Measurements from ENCODE around the gene RTN3. TPM values are rescaled to one million over a fixed set of nuclear protein-coding genes. Genes with fewer than 3 reads are reported as not detected.
"Not testable (repeated sequence)": the region's sequence is repeated elsewhere in the genome, so short reads cannot be mapped to it uniquely, and the experiment has no call there.

Gene RTN3
- total and polyA plus RNA-seq, 4 donors, result 82.1 to 102 (median 92.6) TPM

DNA sequence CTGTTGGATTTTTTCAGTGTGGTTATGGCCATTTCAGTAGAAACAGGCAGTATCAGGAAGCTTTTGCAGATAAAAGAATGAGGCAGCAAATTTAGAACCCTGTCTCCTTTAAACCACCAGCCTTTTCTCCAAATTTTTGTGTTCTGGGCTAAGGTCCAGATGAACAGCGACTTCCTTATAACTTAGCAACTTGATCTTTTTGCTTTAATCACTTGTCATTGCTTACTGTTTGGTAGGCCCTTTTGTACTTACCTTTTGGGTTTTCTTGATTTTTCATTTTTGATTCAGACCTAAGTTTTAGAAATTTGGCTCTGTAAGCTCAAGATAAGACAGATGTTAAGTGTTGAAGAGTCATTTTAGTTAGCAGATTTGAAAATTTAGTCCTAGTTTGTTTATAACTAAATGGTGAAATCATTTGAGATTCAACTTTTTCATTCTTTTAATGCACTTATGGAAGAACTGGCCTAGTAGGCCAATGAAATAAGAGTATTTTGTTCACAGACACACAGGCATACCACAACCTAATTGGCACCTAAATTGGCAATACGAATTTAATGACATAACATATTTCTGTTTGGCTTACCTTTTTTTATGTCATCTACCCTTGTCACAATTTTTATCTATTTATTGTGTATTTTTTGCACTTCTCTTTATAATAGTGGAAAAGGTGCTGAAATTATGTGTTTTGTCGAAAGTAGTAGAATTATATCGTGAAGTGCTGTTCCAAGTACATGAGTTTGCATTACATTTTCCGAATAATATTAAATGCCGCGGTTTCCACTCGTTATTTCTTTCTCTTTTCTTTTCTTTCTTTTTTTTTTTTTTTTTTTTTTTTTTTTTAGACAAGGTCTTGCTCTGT lies 2.1 kb downstream of the RTN3 start:
- H3K4me1 ChIP-seq (ENCODE audit: control insufficient read depth in 5 of 5, insufficient read depth in 5 of 5, low read length in 5 of 5), result peaks cover 0 to 19% (median 2%) of the 10 kb centered on the region in 5 donors
- no peak for ATAC-seq (ENCODE audit: insufficient read depth, low FRiP score)
- H3K36me3 ChIP-seq (ENCODE audit: control insufficient read depth in 4 of 4, insufficient read depth in 4 of 4, low read length in 4 of 4), result no peaks in the 10 kb centered on the region
- 81 to 82% methylated on average over 8 of the region's 8 CpGs for WGBS, 2 donors
- TF ChIP-seq, protein P1, sequence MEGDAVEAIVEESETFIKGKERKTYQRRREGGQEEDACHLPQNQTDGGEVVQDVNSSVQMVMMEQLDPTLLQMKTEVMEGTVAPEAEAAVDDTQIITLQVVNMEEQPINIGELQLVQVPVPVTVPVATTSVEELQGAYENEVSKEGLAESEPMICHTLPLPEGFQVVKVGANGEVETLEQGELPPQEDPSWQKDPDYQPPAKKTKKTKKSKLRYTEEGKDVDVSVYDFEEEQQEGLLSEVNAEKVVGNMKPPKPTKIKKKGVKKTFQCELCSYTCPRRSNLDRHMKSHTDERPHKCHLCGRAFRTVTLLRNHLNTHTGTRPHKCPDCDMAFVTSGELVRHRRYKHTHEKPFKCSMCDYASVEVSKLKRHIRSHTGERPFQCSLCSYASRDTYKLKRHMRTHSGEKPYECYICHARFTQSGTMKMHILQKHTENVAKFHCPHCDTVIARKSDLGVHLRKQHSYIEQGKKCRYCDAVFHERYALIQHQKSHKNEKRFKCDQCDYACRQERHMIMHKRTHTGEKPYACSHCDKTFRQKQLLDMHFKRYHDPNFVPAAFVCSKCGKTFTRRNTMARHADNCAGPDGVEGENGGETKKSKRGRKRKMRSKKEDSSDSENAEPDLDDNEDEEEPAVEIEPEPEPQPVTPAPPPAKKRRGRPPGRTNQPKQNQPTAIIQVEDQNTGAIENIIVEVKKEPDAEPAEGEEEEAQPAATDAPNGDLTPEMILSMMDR (IDR thresholded peaks at IDR 0.05; ENCODE audit: control extremely low read depth, extremely low read depth), result no peak
- H3K27ac ChIP-seq (ENCODE audit: low read depth in 1 of 2, low read length in 1 of 2), result no peak overlapping the region
- no peaks in the 10 kb centered on the region for H3K27me3 ChIP-seq (ENCODE audit: control insufficient read depth in 3 of 3, insufficient read depth in 3 of 3, low read length in 2 of 3)
- H3K9me3 ChIP-seq (ENCODE audit: control insufficient read depth in 4 of 4, insufficient read depth in 3 of 4, low read length in 3 of 4), result no peaks in the 10 kb centered on the region
- H3K9ac ChIP-seq (ENCODE audit: insufficient read depth in 1 of 2, low read length in 2 of 2), result no peak overlapping the region
- H3K4me3 ChIP-seq, result no peak overlapping the region
- peak in 2 of 3 donors; percentile 65 to 71 for DNase-seq

DNA sequence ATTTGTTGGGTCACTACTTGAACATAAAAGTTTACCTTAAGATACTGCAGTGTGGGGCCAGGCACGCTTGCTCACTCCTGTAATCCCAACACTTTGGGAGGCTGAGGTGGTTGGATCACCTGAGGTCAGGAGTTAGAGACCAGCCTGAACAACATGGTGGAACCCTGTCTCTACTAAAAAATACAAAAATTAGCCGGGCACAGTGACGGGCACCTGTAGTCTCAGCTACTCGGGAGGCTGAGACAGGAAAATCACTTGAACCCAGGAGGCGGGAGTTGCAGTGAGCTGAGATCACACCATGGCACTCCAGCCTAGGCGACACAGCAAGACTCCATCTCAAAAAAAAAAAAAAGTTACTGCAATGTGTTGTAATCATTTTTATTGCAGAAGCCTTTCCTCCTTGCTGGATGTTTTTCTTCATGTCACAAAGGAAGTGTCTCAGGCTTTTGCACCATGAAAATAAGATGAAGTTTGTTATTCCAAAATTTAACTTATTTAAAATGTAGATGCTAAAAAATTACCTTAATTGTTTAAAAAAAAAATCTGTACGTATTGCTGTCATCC lies 3.9 kb downstream of the RTN3 start:
- H3K9me3 ChIP-seq (ENCODE audit: control insufficient read depth in 4 of 4, insufficient read depth in 3 of 4, low read length in 3 of 4); H3K36me3 ChIP-seq (ENCODE audit: control insufficient read depth in 4 of 4, insufficient read depth in 4 of 4, low read length in 4 of 4); H3K27me3 ChIP-seq (ENCODE audit: control insufficient read depth in 3 of 3, insufficient read depth in 3 of 3, low read length in 2 of 3); H3K9ac ChIP-seq (ENCODE audit: insufficient read depth in 1 of 2, low read length in 2 of 2); DNase-seq; ATAC-seq (ENCODE audit: insufficient read depth, low FRiP score); H3K4me3 ChIP-seq: not testable (repeated sequence)
- Histone ChIP-seq H3K27ac (ENCODE audit: low read depth in 1 of 2, low read length in 1 of 2) (peak overlapping the region in 1 of 2 donors; percentile 14), H3K4me1 (ENCODE audit: control insufficient read depth in 5 of 5, insufficient read depth in 5 of 5, low read length in 5 of 5) (peaks cover 0 to 19% (median 3%) of the 10 kb centered on the region in 5 donors)
- WGBS, 2 donors, result 60 to 82% methylated on average over 7 of the region's 7 CpGs

DNA sequence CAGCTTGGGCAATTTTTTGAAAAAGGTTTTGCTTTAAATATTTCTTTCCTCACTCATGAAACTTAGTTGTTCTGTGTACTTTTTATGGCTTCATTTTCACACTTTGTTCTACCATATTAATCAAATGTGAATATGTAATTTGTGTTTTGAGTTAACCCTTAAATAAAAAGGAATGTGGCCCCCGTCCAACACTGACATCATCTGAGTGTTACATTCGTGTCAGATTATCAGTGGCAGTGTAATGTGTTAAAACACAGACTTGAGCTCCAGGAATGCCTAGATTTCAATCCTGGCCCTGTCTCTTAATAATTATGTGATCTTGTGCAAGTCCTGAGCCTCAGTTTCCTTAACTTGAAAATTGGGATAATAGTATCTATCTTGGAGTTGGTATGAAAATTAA lies 5.6 kb downstream of the RTN3 start:
- no peak overlapping the region for H3K27ac ChIP-seq (ENCODE audit: low read depth in 1 of 2, low read length in 1 of 2)
- 60 to 64% methylated on average over 2 of the region's 2 CpGs for WGBS, 2 donors
- DNase-seq (peak in 2 of 3 donors; percentile 19 to 21), ATAC-seq (ENCODE audit: insufficient read depth, low FRiP score) (no peak)
- no peaks in the 10 kb centered on the region for H3K27me3 ChIP-seq (ENCODE audit: control insufficient read depth in 3 of 3, insufficient read depth in 3 of 3, low read length in 2 of 3)
- H3K4me3 ChIP-seq, result no peak overlapping the region
- H3K4me1 ChIP-seq (ENCODE audit: control insufficient read depth in 5 of 5, insufficient read depth in 5 of 5, low read length in 5 of 5), result peaks cover 0 to 14% (median 3%) of the 10 kb centered on the region in 5 donors
- no peaks in the 10 kb centered on the region for H3K36me3 ChIP-seq (ENCODE audit: control insufficient read depth in 4 of 4, insufficient read depth in 4 of 4, low read length in 4 of 4)
- H3K9ac ChIP-seq (ENCODE audit: insufficient read depth in 1 of 2, low read length in 2 of 2), result no peak overlapping the region
- H3K9me3 ChIP-seq (ENCODE audit: control insufficient read depth in 4 of 4, insufficient read depth in 3 of 4, low read length in 3 of 4), result no peaks in the 10 kb centered on the region
- TF ChIP-seq, protein P1 (IDR thresholded peaks at IDR 0.05; ENCODE audit: control extremely low read depth, extremely low read depth), result no peak

DNA sequence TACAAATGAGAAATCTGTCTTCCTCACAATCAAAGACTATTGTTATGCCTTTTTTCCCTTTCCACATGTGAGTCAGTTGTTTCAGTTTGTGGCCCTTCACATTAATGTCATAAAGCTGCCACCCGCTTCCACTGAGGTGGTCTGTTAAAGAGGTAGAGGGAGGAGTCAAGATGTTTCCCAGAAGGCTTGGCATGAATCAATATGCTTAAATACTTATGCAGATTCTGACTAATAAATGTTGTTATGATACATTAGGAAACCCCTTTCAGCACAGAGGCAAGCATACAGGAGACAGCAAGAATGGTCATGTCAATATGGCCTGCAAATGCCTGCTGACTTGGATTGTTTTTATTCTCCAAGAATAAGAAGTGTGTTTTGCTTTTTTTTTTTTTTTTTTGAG lies 6.5 kb downstream of the RTN3 start:
- H3K9ac ChIP-seq (ENCODE audit: insufficient read depth in 1 of 2, low read length in 2 of 2), result no peak overlapping the region
- DNase-seq (no peak), ATAC-seq (ENCODE audit: insufficient read depth, low FRiP score) (no peak)
- H3K27ac ChIP-seq (ENCODE audit: low read depth in 1 of 2, low read length in 1 of 2), result no peak overlapping the region
- TF ChIP-seq, protein P1 (IDR thresholded peaks at IDR 0.05; ENCODE audit: control extremely low read depth, extremely low read depth), result no peak
- no peak overlapping the region for H3K4me3 ChIP-seq
- H3K4me1 ChIP-seq (ENCODE audit: control insufficient read depth in 5 of 5, insufficient read depth in 5 of 5, low read length in 5 of 5), result peaks cover 0 to 8% (median 3%) of the 10 kb centered on the region in 5 donors
- 90 to 92% methylated on average over 1 of the region's 1 CpG for WGBS, 2 donors
- no peaks in the 10 kb centered on the region for H3K27me3 ChIP-seq (ENCODE audit: control insufficient read depth in 3 of 3, insufficient read depth in 3 of 3, low read length in 2 of 3)
- no peaks in the 10 kb centered on the region for H3K9me3 ChIP-seq (ENCODE audit: control insufficient read depth in 4 of 4, insufficient read depth in 3 of 4, low read length in 3 of 4)
- H3K36me3 ChIP-seq (ENCODE audit: control insufficient read depth in 4 of 4, insufficient read depth in 4 of 4, low read length in 4 of 4), result no peaks in the 10 kb centered on the region
